DND-41 (cell line): ENCODE results near the gene CDX1.

Experiments
- ATAC-seq: fragments of 200-7000 bp; cut with Tn5 transposase; 3 replicates; pipeline ENCODE4 v1.9.1; 2021; ENCODE audit warnings: low read depth; ENCODE audit not compliant: insufficient read depth
- DNase-seq: peaks from one replicate; pipeline ENCODE4 v3.0.0-alpha.2; 2020
- H2AFZ ChIP-seq: 2 replicates; pipeline ENCODE4 v1.6.0; 2012; ENCODE audit warnings: low read depth, low read length
- H3K27ac ChIP-seq: 2 replicates; pipeline ENCODE4 v1.5.1; 2012; ENCODE audit warnings: low read length, inconsistent platforms
- H3K27me3 ChIP-seq: fragments of 200-600 bp; sonication (generic); 2 replicates; pipeline ENCODE4 v1.6.0; 2012; ENCODE audit warnings: low read length, mild to moderate bottlenecking, inconsistent platforms; ENCODE audit not compliant: insufficient read depth, poor library complexity
- H3K36me3 ChIP-seq: 2 replicates; pipeline ENCODE4 v1.5.1; 2012; ENCODE audit warnings: low read length, inconsistent platforms; ENCODE audit not compliant: insufficient read depth
- H3K4me1 ChIP-seq: 2 replicates; pipeline ENCODE4 v1.5.1; 2012; ENCODE audit warnings: mild to moderate bottlenecking, low read length; ENCODE audit not compliant: insufficient read depth
- H3K4me2 ChIP-seq: 2 replicates; pipeline ENCODE4 v1.6.0; 2012; ENCODE audit warnings: mild to moderate bottlenecking, moderate library complexity, low read length, inconsistent platforms; ENCODE audit not compliant: insufficient read depth
- H3K4me3 ChIP-seq, 2 experiments: fragments of 200-600 bp in 1 of 2; shearing (Covaris generic) in 1 of 2; 2 replicates each; pipeline ENCODE4 v1.5.1; 2012 to 2016; ENCODE audit warnings: inconsistent platforms in 2 of 2, low read length in 2 of 2, mild to moderate bottlenecking in 2 of 2, low read depth in 1 of 2, moderate library complexity in 1 of 2
- H3K79me2 ChIP-seq: 2 replicates; pipeline ENCODE4 v1.6.0; 2012; ENCODE audit warnings: low read length, inconsistent platforms; ENCODE audit not compliant: insufficient read depth
- H3K9ac ChIP-seq: 2 replicates; pipeline ENCODE4 v1.6.0; 2012; ENCODE audit warnings: low read depth, mild to moderate bottlenecking, inconsistent platforms, low read length, moderate library complexity
- H3K9me3 ChIP-seq: 2 replicates; pipeline ENCODE4 v1.5.1; 2012; ENCODE audit warnings: low read length, moderate library complexity, mild to moderate bottlenecking, inconsistent platforms; ENCODE audit not compliant: insufficient read depth, severe bottlenecking
- H4K20me1 ChIP-seq: 2 replicates; pipeline ENCODE4 v1.6.0; 2012; ENCODE audit warnings: low read length; ENCODE audit not compliant: insufficient read depth
- EZH2 ChIP-seq: IDR thresholded peaks from 3 replicates; pipeline ENCODE4 v1.6.1; 2012; ENCODE audit warnings: borderline replicate concordance, low read depth, mild to moderate bottlenecking, moderate library complexity, low read length, inconsistent platforms; ENCODE audit not compliant: severe bottlenecking
- TF ChIP-seq, protein P1 (sequence below): IDR thresholded peaks from 2 replicates; pipeline ENCODE4 v1.5.1; 2012; ENCODE audit warnings: borderline replicate concordance, low read length, moderate library complexity, mild to moderate bottlenecking; ENCODE audit not compliant: poor library complexity, severe bottlenecking; ENCODE audit errors: extremely low read depth

The CDX1 gene

GRCh38 chr5:150215979-150216944, 49.7 kb downstream of the CDX1 start:
- Histone ChIP-seq H3K4me1 (no peaks in the 10 kb centered on the region), H3K79me2 (no peaks in the 10 kb centered on the region), H4K20me1 (peaks cover 8% of the 10 kb centered on the region; the same call in 1 of the 2 replicates), H3K36me3 (no peaks in the 10 kb centered on the region), H3K9ac (no peak overlapping the region; the same call in 1 of the 2 replicates), H3K9me3 (no peaks in the 10 kb centered on the region), H2AFZ (no peak overlapping the region), H3K27ac (no peak overlapping the region), H3K27me3 (peaks cover 25% of the 10 kb centered on the region), H3K4me2 (no peak overlapping the region), H3K4me3 (no peak overlapping the region)
- no peak for ATAC-seq
- TF ChIP-seq, protein P1, sequence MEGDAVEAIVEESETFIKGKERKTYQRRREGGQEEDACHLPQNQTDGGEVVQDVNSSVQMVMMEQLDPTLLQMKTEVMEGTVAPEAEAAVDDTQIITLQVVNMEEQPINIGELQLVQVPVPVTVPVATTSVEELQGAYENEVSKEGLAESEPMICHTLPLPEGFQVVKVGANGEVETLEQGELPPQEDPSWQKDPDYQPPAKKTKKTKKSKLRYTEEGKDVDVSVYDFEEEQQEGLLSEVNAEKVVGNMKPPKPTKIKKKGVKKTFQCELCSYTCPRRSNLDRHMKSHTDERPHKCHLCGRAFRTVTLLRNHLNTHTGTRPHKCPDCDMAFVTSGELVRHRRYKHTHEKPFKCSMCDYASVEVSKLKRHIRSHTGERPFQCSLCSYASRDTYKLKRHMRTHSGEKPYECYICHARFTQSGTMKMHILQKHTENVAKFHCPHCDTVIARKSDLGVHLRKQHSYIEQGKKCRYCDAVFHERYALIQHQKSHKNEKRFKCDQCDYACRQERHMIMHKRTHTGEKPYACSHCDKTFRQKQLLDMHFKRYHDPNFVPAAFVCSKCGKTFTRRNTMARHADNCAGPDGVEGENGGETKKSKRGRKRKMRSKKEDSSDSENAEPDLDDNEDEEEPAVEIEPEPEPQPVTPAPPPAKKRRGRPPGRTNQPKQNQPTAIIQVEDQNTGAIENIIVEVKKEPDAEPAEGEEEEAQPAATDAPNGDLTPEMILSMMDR, result no peak
- no peak for TF ChIP-seq EZH2
- no peak for DNase-seq

GRCh38 chr5:150217038-150217437, 50.5 kb downstream of the CDX1 start:
- Histone ChIP-seq H2AFZ (no peak overlapping the region), H3K4me2 (no peak overlapping the region), H3K4me1 (no peaks in the 10 kb centered on the region), H3K79me2 (no peaks in the 10 kb centered on the region), H3K27me3 (peaks cover 25% of the 10 kb centered on the region), H4K20me1 (peaks cover 8% of the 10 kb centered on the region; the same call in 1 of the 2 replicates), H3K9me3 (no peaks in the 10 kb centered on the region), H3K9ac (no peak overlapping the region; the same call in 1 of the 2 replicates), H3K36me3 (no peaks in the 10 kb centered on the region), H3K4me3 (no peak overlapping the region), H3K27ac (no peak overlapping the region)
- TF ChIP-seq, protein P1, result no peak
- DNase-seq (no peak), ATAC-seq (no peak)

DNA sequence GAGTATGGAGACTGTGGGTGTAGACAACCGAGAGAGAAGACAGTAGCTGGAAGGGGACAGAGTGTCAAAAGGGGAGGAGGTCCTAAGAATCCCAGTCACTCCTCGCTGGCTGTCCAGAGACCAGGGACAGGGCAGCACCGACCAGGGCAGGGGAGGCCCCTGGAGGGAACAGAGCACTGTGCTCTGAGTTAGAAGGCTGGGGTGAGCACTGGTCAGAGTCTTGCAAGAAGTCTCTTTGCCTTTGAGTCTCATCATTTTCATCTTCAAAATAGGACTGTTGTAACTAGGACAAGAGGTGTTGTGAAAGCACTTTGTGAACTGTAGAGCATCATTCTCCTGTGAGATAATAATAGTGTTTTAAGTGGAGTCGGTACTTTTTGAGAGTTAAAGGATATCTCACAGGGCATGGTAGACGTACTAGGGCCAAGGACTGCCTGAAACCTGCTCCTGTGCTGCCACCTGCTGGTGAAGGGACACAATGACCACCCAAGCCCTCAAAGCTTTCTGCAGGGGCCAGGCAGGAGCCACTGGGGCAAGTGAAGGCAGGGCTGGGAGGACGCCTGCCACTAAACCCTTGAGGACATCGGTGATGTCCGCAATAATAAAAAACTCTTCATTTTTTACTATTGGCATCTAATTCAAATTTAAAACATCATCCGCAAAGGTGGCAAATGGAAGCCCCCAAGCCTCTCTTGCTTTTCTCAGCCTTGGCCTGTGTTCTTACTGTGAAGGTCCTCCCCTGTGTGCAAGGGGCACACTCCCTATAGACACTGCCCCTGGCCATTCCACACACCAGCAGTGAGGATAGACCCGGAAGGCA, 51.5 kb downstream of the CDX1 start:
- no peak overlapping the region for H3K4me3 ChIP-seq
- ATAC-seq (peak; percentile 98), DNase-seq (peak; percentile 78)
- H3K9ac ChIP-seq, result no peak overlapping the region
- H3K79me2 ChIP-seq, result no peaks in the 10 kb centered on the region
- H2AFZ ChIP-seq, result no peak overlapping the region
- H4K20me1 ChIP-seq, result peaks cover 8% of the 10 kb centered on the region; the same call in 1 of the 2 replicates
- no peak for TF ChIP-seq EZH2
- TF ChIP-seq, protein P1, result peak; percentile 90
- H3K36me3 ChIP-seq, result no peaks in the 10 kb centered on the region
- no peak overlapping the region for H3K27ac ChIP-seq
- no peaks in the 10 kb centered on the region for H3K9me3 ChIP-seq
- no peak overlapping the region for H3K4me2 ChIP-seq
- H3K4me1 ChIP-seq, result no peaks in the 10 kb centered on the region
- H3K27me3 ChIP-seq, result peaks cover 24% of the 10 kb centered on the region
